Gastroesophageal sphincter (tissue), 3 donors: ENCODE results near the gene TUBGCP3.

Source experiments
- EP300 ChIP-seq: sonication (generic); formaldehyde crosslinking; IDR thresholded peaks from one replicate; pipeline ENCODE4 v1.6.1; 2017; ENCODE audit warnings: antibody characterized with exemption, mild to moderate bottlenecking
- POLR2A ChIP-seq, 2 donors: fragments of 450-650 bp; IDR thresholded peaks; one replicate each; pipeline ENCODE4 v1.6.1; 2017; ENCODE audit warnings: antibody characterized with exemption in 2 of 2, mild to moderate bottlenecking in 2 of 2, moderate library complexity in 1 of 2
- POLR2AphosphoS5 ChIP-seq: sonication (generic); formaldehyde crosslinking; IDR thresholded peaks from one replicate; pipeline ENCODE4 v1.6.1; 2017; ENCODE audit warnings: antibody characterized with exemption
- TF ChIP-seq, protein P1 (sequence below), 4 experiments: fragments of 200-600 bp in 2 of 4; fragments of 450-650 bp in 2 of 4; sonication (generic) in 1 of 4; IDR thresholded peaks; one replicate each; pipeline ENCODE4 v1.5.1; 2017 to 2019; ENCODE audit warnings: antibody characterized with exemption in 4 of 4, mild to moderate bottlenecking in 2 of 4, moderate library complexity in 2 of 4

- TF ChIP-seq POLR2A (IDR thresholded peaks at IDR 0.05), result no peak
- TF ChIP-seq, protein P1, sequence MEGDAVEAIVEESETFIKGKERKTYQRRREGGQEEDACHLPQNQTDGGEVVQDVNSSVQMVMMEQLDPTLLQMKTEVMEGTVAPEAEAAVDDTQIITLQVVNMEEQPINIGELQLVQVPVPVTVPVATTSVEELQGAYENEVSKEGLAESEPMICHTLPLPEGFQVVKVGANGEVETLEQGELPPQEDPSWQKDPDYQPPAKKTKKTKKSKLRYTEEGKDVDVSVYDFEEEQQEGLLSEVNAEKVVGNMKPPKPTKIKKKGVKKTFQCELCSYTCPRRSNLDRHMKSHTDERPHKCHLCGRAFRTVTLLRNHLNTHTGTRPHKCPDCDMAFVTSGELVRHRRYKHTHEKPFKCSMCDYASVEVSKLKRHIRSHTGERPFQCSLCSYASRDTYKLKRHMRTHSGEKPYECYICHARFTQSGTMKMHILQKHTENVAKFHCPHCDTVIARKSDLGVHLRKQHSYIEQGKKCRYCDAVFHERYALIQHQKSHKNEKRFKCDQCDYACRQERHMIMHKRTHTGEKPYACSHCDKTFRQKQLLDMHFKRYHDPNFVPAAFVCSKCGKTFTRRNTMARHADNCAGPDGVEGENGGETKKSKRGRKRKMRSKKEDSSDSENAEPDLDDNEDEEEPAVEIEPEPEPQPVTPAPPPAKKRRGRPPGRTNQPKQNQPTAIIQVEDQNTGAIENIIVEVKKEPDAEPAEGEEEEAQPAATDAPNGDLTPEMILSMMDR (IDR thresholded peaks at IDR 0.05), result no peak
- no peak for TF ChIP-seq POLR2AphosphoS5
- no peak for TF ChIP-seq EP300
Measured at GRCh38 chr13:112442483-112443090, 145.4 kb downstream of the TUBGCP3 start.
